ENCODE data around the gene IMMP2L.

DNA sequence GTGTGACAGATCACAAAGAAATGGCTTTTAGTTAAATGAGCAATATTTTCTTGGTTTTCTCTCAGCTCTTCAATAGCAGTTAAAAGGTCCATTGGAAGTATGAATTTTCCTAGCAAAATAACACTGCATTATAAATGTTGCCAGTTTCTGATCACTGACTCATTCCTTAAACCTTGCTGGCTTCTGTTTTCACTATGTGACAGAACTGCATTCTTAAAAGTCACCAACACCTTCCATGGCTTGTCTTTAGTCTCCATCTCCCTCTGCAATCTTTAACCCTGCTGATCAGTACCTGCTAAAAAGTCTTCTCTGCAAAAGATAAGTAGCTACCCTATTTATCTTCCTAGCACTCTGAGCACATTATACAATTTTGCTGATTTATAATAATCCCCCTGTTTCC is 876.4 kb downstream of the IMMP2L start:
- TF ChIP-seq, protein P1, sequence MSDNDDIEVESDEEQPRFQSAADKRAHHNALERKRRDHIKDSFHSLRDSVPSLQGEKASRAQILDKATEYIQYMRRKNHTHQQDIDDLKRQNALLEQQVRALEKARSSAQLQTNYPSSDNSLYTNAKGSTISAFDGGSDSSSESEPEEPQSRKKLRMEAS (IDR thresholded peaks at IDR 0.05; ENCODE audit: low read depth) = no peak
- TF ChIP-seq, protein P2, sequence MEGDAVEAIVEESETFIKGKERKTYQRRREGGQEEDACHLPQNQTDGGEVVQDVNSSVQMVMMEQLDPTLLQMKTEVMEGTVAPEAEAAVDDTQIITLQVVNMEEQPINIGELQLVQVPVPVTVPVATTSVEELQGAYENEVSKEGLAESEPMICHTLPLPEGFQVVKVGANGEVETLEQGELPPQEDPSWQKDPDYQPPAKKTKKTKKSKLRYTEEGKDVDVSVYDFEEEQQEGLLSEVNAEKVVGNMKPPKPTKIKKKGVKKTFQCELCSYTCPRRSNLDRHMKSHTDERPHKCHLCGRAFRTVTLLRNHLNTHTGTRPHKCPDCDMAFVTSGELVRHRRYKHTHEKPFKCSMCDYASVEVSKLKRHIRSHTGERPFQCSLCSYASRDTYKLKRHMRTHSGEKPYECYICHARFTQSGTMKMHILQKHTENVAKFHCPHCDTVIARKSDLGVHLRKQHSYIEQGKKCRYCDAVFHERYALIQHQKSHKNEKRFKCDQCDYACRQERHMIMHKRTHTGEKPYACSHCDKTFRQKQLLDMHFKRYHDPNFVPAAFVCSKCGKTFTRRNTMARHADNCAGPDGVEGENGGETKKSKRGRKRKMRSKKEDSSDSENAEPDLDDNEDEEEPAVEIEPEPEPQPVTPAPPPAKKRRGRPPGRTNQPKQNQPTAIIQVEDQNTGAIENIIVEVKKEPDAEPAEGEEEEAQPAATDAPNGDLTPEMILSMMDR (IDR thresholded peaks at IDR 0.05) = no peak
- TF ChIP-seq EP300 (IDR thresholded peaks at IDR 0.05; ENCODE audit: borderline replicate concordance in 1 of 2, low read depth in 1 of 2, low read length in 1 of 2) = no peak
- TF ChIP-seq EZH2phosphoT487 (IDR thresholded peaks at IDR 0.05; ENCODE audit: borderline replicate concordance, low read depth) = no peak
- TF ChIP-seq, protein P3, sequence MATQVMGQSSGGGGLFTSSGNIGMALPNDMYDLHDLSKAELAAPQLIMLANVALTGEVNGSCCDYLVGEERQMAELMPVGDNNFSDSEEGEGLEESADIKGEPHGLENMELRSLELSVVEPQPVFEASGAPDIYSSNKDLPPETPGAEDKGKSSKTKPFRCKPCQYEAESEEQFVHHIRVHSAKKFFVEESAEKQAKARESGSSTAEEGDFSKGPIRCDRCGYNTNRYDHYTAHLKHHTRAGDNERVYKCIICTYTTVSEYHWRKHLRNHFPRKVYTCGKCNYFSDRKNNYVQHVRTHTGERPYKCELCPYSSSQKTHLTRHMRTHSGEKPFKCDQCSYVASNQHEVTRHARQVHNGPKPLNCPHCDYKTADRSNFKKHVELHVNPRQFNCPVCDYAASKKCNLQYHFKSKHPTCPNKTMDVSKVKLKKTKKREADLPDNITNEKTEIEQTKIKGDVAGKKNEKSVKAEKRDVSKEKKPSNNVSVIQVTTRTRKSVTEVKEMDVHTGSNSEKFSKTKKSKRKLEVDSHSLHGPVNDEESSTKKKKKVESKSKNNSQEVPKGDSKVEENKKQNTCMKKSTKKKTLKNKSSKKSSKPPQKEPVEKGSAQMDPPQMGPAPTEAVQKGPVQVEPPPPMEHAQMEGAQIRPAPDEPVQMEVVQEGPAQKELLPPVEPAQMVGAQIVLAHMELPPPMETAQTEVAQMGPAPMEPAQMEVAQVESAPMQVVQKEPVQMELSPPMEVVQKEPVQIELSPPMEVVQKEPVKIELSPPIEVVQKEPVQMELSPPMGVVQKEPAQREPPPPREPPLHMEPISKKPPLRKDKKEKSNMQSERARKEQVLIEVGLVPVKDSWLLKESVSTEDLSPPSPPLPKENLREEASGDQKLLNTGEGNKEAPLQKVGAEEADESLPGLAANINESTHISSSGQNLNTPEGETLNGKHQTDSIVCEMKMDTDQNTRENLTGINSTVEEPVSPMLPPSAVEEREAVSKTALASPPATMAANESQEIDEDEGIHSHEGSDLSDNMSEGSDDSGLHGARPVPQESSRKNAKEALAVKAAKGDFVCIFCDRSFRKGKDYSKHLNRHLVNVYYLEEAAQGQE (IDR thresholded peaks at IDR 0.05; ENCODE audit: low read depth, low read length) = no peak
- no peak for TF ChIP-seq ELF1 (IDR thresholded peaks at IDR 0.05)

Data from SK-N-SH (cell line).